H9 (cell line): Measurements from ENCODE around the gene ATP8A2. TPM values are rescaled to one million over a fixed set of nuclear protein-coding genes. Genes with fewer than 3 reads are reported as not detected.

Experiments used
- DNase-seq: peaks from one replicate; pipeline ENCODE4 v3.0.0-alpha.2; 2017
- H2AFZ ChIP-seq: one replicate; pipeline ENCODE4 v1.6.1; 2013; ENCODE audit warnings: mild to moderate bottlenecking, low read length, control low read depth, moderate library complexity
- H2AK5ac ChIP-seq: 2 replicates; pipeline ENCODE4 v1.6.1; 2013; ENCODE audit warnings: low read length, control low read depth, mixed read lengths; ENCODE audit not compliant: insufficient read length
- H2BK120ac ChIP-seq: one replicate; pipeline ENCODE4 v1.6.1; 2013; ENCODE audit warnings: low read depth, mild to moderate bottlenecking, low read length, control low read depth, inconsistent platforms; ENCODE audit not compliant: poor library complexity, severe bottlenecking
- H2BK12ac ChIP-seq: 2 replicates; pipeline ENCODE4 v1.6.1; 2013; ENCODE audit warnings: low read length, control low read depth, mixed read lengths, low read depth; ENCODE audit not compliant: insufficient read length
- H2BK15ac ChIP-seq: 2 replicates; pipeline ENCODE4 v1.6.1; 2013; ENCODE audit warnings: low read depth, low read length, control low read depth
- H2BK20ac ChIP-seq: one replicate; pipeline ENCODE4 v1.6.1; 2013; ENCODE audit warnings: low read depth, mild to moderate bottlenecking, low read length, control low read depth, inconsistent platforms; ENCODE audit not compliant: poor library complexity, severe bottlenecking
- H2BK5ac ChIP-seq: 2 replicates; pipeline ENCODE4 v1.6.1; 2013; ENCODE audit warnings: low read length, control low read depth, mixed read lengths; ENCODE audit not compliant: insufficient read length
- H3K14ac ChIP-seq: 2 replicates; pipeline ENCODE4 v1.6.1; 2013; ENCODE audit warnings: low read length, control low read depth; ENCODE audit not compliant: insufficient read depth
- H3K18ac ChIP-seq: 2 replicates; pipeline ENCODE4 v1.6.1; 2013; ENCODE audit warnings: low read depth, mild to moderate bottlenecking, mixed read lengths, low read length, control low read depth; ENCODE audit not compliant: insufficient read length
- H3K23ac ChIP-seq: 2 replicates; pipeline ENCODE4 v1.6.1; 2013; ENCODE audit warnings: low read length, control low read depth, mixed read lengths, low read depth; ENCODE audit not compliant: insufficient read length
- H3K23me2 ChIP-seq: 2 replicates; pipeline ENCODE4 v1.6.1; 2013; ENCODE audit warnings: low read depth, mild to moderate bottlenecking, mixed read lengths, low read length, control low read depth; ENCODE audit not compliant: insufficient read length, poor library complexity, severe bottlenecking
- H3K27ac ChIP-seq: 2 replicates; pipeline ENCODE4 v1.5.1; 2013; ENCODE audit warnings: low read length, control low read depth, mixed read lengths, low read depth; ENCODE audit not compliant: insufficient read length
- H3K27me3 ChIP-seq: 2 replicates; pipeline ENCODE4 v1.6.1; 2013; ENCODE audit warnings: low read length, control low read depth, inconsistent platforms; ENCODE audit not compliant: insufficient read depth
- H3K4ac ChIP-seq: 2 replicates; pipeline ENCODE4 v1.6.1; 2013; ENCODE audit warnings: low read depth, mild to moderate bottlenecking, control low read depth, inconsistent platforms, low read length, moderate library complexity
- H3K4me1 ChIP-seq: 2 replicates; pipeline ENCODE4 v1.6.1; 2013; ENCODE audit warnings: low read length, control low read depth, inconsistent platforms; ENCODE audit not compliant: insufficient read depth
- H3K4me2 ChIP-seq: 2 replicates; pipeline ENCODE4 v1.6.1; 2013; ENCODE audit warnings: low read length, control low read depth, mixed read lengths; ENCODE audit not compliant: insufficient read length, insufficient read depth
- H3K56ac ChIP-seq: 2 replicates; pipeline ENCODE4 v1.6.1; 2013; ENCODE audit warnings: low read depth, mild to moderate bottlenecking, mixed read lengths, low read length, control low read depth; ENCODE audit not compliant: insufficient read length
- H3K79me1 ChIP-seq: 2 replicates; pipeline ENCODE4 v1.6.1; 2013; ENCODE audit warnings: low read depth, mild to moderate bottlenecking, moderate library complexity, low read length, control low read depth, inconsistent platforms; ENCODE audit not compliant: insufficient read depth, poor library complexity, severe bottlenecking
- H3K79me2 ChIP-seq: 2 replicates; pipeline ENCODE4 v1.6.1; 2013; ENCODE audit warnings: low read length, control low read depth, inconsistent platforms; ENCODE audit not compliant: insufficient read depth
- H3K9ac ChIP-seq: 2 replicates; pipeline ENCODE4 v1.6.1; 2013; ENCODE audit warnings: low read length, control low read depth, mixed read lengths; ENCODE audit not compliant: insufficient read length; ENCODE audit errors: extremely low read depth
- H3K9me3 ChIP-seq: one replicate; pipeline ENCODE4 v1.6.1; 2013; ENCODE audit warnings: low read depth, low read length, inconsistent platforms; ENCODE audit not compliant: control insufficient read depth
- H3T11ph ChIP-seq: one replicate; pipeline ENCODE4 v1.6.1; 2013; ENCODE audit warnings: mild to moderate bottlenecking, low read length, control low read depth, inconsistent platforms
- H4K20me1 ChIP-seq: one replicate; pipeline ENCODE4 v1.6.1; 2013; ENCODE audit not compliant: control insufficient read depth, insufficient read length, insufficient read depth
- H4K5ac ChIP-seq: 2 replicates; pipeline ENCODE4 v1.6.1; 2013; ENCODE audit warnings: low read depth, mild to moderate bottlenecking, mixed read lengths, low read length, control low read depth; ENCODE audit not compliant: insufficient read length
- H4K8ac ChIP-seq: replicated peaks from 2 replicates; pipeline ENCODE4 v1.6.1; 2013; ENCODE audit warnings: low read length, control low read depth, mixed read lengths, low read depth; ENCODE audit not compliant: insufficient read length
- H4K91ac ChIP-seq: 2 replicates; pipeline ENCODE4 v1.6.1; 2013; ENCODE audit warnings: low read depth, mild to moderate bottlenecking, moderate library complexity, mixed read lengths, low read length, control low read depth; ENCODE audit not compliant: insufficient read length
- H3K27ac Mint-ChIP-seq, 3 experiments: 2 replicates in 2 of 3; 3 replicates in 1 of 3; pipeline ENCODE4 v1.8.0; 2020 to 2021; ENCODE audit warnings: mixed read lengths in 3 of 3, mild to moderate bottlenecking in 1 of 3, moderate library complexity in 1 of 3
- H3K27me3 Mint-ChIP-seq: 2 replicates; pipeline ENCODE4 v1.8.0; 2021; ENCODE audit warnings: low read depth, mild to moderate bottlenecking, moderate library complexity, mixed read lengths
- H3K36me3 Mint-ChIP-seq, 3 experiments: 2 replicates in 2 of 3; 3 replicates in 1 of 3; pipeline ENCODE4 v1.8.0; 2020 to 2021; ENCODE audit warnings: low read depth in 3 of 3, mixed read lengths in 3 of 3; ENCODE audit not compliant: insufficient read depth in 1 of 3
- H3K4me1 Mint-ChIP-seq, 2 experiments: 2 replicates each; pipeline ENCODE4 v1.8.0; 2020; ENCODE audit warnings: mixed read lengths in 2 of 2
- H3K4me3 Mint-ChIP-seq, 2 experiments: 2 replicates in 1 of 2; 3 replicates in 1 of 2; pipeline ENCODE4 v1.8.0; 2020 to 2021; ENCODE audit warnings: mild to moderate bottlenecking in 2 of 2, mixed read lengths in 2 of 2, moderate library complexity in 1 of 2
- H3K9me3 Mint-ChIP-seq, 2 experiments: 2 replicates in 1 of 2; 3 replicates in 1 of 2; pipeline ENCODE4 v1.8.0; 2020; ENCODE audit warnings: mild to moderate bottlenecking in 2 of 2, mixed read lengths in 2 of 2, moderate library complexity in 1 of 2
- CTCF ChIP-seq: fragments of 200-600 bp; sonication (generic); conservative IDR thresholded peaks from 3 replicates; pipeline ENCODE4 v1.8.0; 2021; ENCODE audit warnings: antibody characterized with exemption, mild to moderate bottlenecking
- WGBS: extraction: QIAGEN DNeasy Blood & Tissue Kit; methylation state at CpG from one replicate; pipeline ENCODE4 v1.1.7; 2013; ENCODE audit warnings: missing lambda C conversion rate, low lambda C conversion rate, mixed read lengths; ENCODE audit not compliant: insufficient read length; ENCODE audit errors: extremely low coverage; 5-methylcytosine and 5-hydroxymethylcytosine counted together
- total RNA-seq: library from RNA; stranded (reverse); gene quantifications from 2 replicates; pipeline ENCODE4 v1.2.1, GENCODE V29; 2021

ATP8A2 gene
- total RNA-seq, 1 experiment from 2014 or later: 18.2 TPM

- Histone ChIP-seq H2BK5ac (no peak overlapping the region), H2AFZ (no peak overlapping the region), H2BK12ac (no peak overlapping the region), H3K23me2 (no peaks in the 10 kb centered on the region), H4K91ac (no peak overlapping the region), H4K5ac (no peak overlapping the region), H3K14ac (no peak overlapping the region), H3K56ac (no peak overlapping the region), H3K9me3 (no peaks in the 10 kb centered on the region), H3K23ac (no peak overlapping the region), H4K20me1 (no peaks in the 10 kb centered on the region), H4K8ac (no peak overlapping the region), H3K79me2 (no peaks in the 10 kb centered on the region), H3K79me1 (no peaks in the 10 kb centered on the region), H2BK120ac (no peak overlapping the region), H2AK5ac (no peak overlapping the region), H2BK15ac (no peak overlapping the region), H2BK20ac (no peak overlapping the region), H3K27ac (no peak overlapping the region), H3K4me1 (peaks cover 2% of the 10 kb centered on the region; the same call in 1 of the 2 replicates), H3K4me2 (no peak overlapping the region), H3K4ac (no peak overlapping the region), H3K27me3 (no peaks in the 10 kb centered on the region), H3T11ph (no peak overlapping the region), H3K9ac (no peak overlapping the region), H3K18ac (no peak overlapping the region)
- Mint-ChIP-seq H3K27me3 (no peaks in the 10 kb centered on the region), H3K36me3 (no peaks in the 10 kb centered on the region), H3K27ac (no peak overlapping the region), H3K4me1 (peaks cover 22 to 23% of the 10 kb centered on the region in 2 experiments), H3K9me3 (no peaks in the 10 kb centered on the region; a peak in 1 of 5 replicates), H3K4me3 (no peak overlapping the region)
- no peak for TF ChIP-seq CTCF
- DNase-seq: no peak
- WGBS: no CpG with 5 or more reads among the region's 2 CpGs
These were observed 390.5 kb downstream of the ATP8A2 start for GRCh38 chr13:25762281-25762680.
